Measurements from ENCODE around the gene SCYGR2. TPM values are rescaled to one million over a fixed set of nuclear protein-coding genes. Genes with fewer than 3 reads are reported as not detected.

The SCYGR2 gene
- total RNA-seq, 2 donors from 2014 or later: not detected

DNA sequence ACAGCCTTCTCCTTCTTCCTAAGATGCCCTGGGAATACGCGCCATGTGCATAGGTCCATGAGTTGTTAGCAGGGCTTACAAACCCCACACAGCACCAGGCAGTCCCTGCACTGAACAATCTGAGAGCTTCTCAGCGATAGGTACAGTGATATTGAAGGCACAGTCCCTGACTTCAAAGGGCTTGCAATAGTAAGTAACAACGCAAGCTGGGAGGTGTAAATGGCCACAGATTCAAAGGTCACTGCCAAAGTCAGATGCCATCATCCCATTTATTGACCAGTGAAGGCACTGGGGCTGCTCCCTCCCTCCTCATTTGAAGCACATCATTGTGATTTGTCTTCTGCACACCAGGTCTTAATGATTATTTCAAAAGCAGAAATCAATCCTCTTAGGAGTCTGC, 16.5 kb downstream of the SCYGR2 start:
- no peaks in the 10 kb centered on the region for H3K4me1 Mint-ChIP-seq (ENCODE audit: low read depth)
- no peaks in the 10 kb centered on the region for H3K9me3 Mint-ChIP-seq
- ATAC-seq (replicated peaks in 1 of 2) (no peak), DNase-seq (no peak)
- H3K27me3 Mint-ChIP-seq (ENCODE audit: low read depth): peaks cover 31% of the 10 kb centered on the region
- no peak overlapping the region for H3K27ac Mint-ChIP-seq
- no peak overlapping the region for H3K4me3 Mint-ChIP-seq
- no peaks in the 10 kb centered on the region for H3K36me3 Mint-ChIP-seq (ENCODE audit: insufficient read depth in 2 of 2)

DNA sequence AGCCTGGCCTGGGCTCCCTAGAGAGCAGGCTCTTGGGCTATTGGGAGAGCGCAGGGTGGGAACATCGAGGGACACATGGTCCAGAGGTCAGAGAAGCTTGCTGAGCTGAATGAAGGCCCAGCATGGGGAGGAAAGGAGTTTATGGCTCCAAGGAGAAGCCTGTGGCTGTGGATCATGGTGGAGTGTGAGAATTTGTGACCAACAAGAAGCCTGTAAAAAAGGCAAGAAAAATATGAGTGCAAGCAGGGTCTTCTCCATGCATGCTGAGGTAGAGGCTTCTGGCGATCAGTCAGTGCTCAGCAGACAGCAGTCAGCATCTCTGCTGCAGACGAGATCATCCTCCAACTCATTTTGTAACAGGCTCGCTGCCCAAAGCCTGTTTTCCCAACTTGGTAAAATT, 17.2 kb downstream of the SCYGR2 start:
- Mint-ChIP-seq H3K36me3 (ENCODE audit: insufficient read depth in 2 of 2) (no peaks in the 10 kb centered on the region), H3K27me3 (ENCODE audit: low read depth) (peaks cover 24% of the 10 kb centered on the region), H3K4me3 (no peak overlapping the region), H3K4me1 (ENCODE audit: low read depth) (no peaks in the 10 kb centered on the region), H3K27ac (no peak overlapping the region), H3K9me3 (no peaks in the 10 kb centered on the region)
- DNase-seq (no peak), ATAC-seq (replicated peaks in 1 of 2) (no peak)

DNA sequence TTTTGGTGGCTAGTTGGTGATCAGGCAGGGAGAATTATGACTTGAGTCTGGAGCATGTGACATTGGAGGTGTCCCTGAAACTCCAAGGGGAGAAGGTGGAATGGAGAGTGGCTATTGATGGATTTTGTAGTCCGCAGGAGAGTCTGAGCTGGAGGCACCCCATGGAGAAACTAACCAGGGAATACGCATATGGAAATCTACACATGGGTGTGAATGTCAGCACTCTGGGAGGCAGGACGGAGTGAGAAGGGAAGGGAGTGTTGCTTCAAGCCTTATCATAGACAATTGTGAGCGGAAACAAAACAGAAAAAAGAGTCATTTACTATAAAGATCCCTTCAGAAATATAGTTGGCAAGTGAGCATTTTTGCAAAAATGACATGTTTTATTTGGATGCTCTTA, 17.9 kb downstream of the SCYGR2 start:
- Mint-ChIP-seq H3K4me3 (no peak overlapping the region), H3K9me3 (no peaks in the 10 kb centered on the region), H3K4me1 (ENCODE audit: low read depth) (no peaks in the 10 kb centered on the region), H3K27ac (no peak overlapping the region), H3K27me3 (ENCODE audit: low read depth) (peaks cover 24% of the 10 kb centered on the region), H3K36me3 (ENCODE audit: insufficient read depth in 2 of 2) (no peaks in the 10 kb centered on the region)
- DNase-seq: no peak
- ATAC-seq (replicated peaks in 1 of 2): no peak

DNA sequence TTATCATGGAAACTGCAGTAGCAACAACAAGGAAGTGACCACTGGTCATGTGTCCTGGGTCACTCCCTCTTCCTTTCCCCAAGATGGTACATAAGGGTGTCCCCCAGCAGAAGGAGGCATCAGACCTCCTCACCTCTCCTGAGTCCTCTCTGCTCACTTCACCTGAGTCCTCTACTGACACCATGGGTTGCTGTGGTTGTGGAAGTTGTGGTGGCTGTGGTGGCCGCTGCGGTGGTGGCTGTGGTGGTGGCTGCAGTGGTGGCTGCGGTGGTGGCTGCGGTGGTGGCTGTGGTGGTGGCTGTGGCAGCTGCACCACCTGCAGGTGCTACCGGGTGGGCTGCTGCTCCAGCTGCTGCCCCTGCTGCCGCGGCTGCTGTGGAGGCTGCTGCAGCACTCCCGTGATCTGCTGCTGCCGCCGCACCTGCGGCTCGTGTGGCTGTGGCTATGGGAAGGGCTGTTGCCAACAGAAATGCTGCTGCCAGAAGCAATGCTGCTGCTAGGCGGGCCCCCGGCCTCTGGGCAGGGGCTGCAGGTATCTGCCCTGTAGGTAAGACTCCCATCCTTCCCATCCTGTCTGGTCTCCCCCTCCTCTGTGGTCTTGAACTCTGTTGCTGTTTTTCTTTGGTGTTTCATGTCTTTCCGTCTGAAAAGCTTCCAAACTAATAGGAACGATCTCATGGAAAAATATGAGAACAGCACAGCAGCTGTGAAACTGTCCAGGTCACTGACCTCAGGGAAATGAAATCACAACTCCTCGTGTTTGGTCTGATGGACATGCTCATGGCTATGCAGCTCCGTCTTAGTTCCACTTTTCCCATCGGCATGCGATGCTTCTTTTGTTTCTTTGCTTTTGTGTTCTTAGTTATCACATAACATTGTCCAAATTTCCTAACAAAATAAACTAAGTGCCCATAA, 18.9 kb downstream of the SCYGR2 start, which contains the start of gene SCYGR4:
SCYGR4 (plus strand) TSS at position 183 of the 915 bp plus-strand sequence; CDS start at position 183, 0 bp downstream.
- Mint-ChIP-seq H3K4me1 (ENCODE audit: low read depth) (no peaks in the 10 kb centered on the region), H3K4me3 (no peak within 1 kb of the TSS), H3K36me3 (ENCODE audit: insufficient read depth in 2 of 2) (no peaks in the 10 kb centered on the region), H3K9me3 (no peaks in the 10 kb centered on the region), H3K27me3 (ENCODE audit: low read depth) (peaks cover 19% of the 10 kb centered on the region), H3K27ac (no peak within 1 kb of the TSS)
- ATAC-seq (replicated peaks in 1 of 2) (no peak), DNase-seq (no peak)

DNA sequence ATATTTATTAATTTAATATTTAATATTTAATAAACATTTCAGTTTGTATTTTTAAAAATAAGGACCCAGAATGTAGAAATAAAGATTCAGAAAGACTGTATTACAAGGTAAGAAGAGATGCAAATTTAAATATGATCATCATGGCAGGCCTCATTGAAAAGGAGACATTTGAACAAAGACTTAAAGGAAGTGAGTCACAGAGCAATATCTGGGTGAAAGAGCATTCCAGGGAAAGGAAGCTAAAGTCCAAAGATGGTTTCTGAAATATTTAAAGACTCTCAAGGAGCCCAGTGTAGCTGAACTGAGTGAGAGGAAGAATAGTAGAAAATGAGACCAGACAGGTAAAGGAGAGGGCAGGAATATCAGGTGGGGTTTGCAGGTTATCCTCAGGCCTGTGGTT, 24.5 kb downstream of the SCYGR2 start:
- Mint-ChIP-seq H3K27me3 (ENCODE audit: low read depth) (no peaks in the 10 kb centered on the region), H3K4me1 (ENCODE audit: low read depth) (no peaks in the 10 kb centered on the region), H3K27ac (no peak overlapping the region), H3K9me3 (no peaks in the 10 kb centered on the region), H3K4me3 (no peak overlapping the region), H3K36me3 (ENCODE audit: insufficient read depth in 2 of 2) (no peaks in the 10 kb centered on the region)
- ATAC-seq (replicated peaks in 1 of 2) (no peak), DNase-seq (no peak)

DNA sequence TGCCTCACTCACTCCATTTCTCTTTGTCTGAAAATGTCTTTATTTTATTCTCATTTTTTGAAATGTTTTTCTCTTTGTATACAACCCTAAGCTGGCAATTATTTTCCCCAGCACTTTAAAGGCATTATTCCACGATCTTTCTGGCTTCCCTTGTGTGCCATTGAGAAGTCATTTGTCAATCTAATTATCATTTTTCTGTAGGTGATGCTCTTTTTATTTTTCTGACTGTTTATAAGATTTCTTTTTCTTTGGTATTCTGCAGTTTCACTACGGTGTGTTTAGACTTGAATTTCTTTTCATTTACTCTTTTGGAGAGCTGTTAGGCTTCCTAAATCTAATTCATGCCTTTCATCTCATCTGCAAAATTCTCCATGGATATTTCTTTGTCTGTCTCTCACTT, 26.7 kb downstream of the SCYGR2 start:
- H3K27ac Mint-ChIP-seq: no peak overlapping the region
- no peaks in the 10 kb centered on the region for H3K9me3 Mint-ChIP-seq

DNA sequence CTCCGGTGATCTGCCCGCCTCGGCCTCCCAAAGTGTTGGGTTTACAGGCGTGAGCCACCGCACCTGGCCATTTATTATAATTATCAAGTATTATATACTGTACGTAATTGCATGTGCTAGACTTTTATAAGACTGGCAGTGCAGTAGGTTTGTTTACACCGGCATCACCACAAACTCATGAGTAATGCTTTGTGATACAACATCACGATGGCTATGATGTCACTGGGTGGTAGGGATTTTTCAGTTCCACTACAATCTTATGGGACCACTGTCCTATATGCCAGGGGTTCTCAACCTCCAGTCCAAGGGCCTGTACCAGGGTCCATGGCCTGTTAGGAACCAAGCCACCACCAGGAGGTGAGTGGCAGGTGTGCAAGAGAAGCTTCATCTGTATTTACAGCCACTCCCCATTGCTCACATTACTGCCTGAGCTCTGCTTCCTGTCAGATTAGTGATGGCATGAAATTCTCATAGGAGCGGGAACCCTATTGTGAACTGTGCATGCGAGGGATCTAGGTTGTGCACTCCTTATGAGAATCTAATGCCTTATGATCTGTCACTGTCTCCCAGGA, 28.0 kb downstream of the SCYGR2 start:
- ATAC-seq (replicated peaks in 1 of 2): peak in 1 of 2 donors; percentile 37

More for the DNA sequence above, 26.7 kb downstream of the SCYGR2 start:
- DNase-seq (no peak), ATAC-seq (replicated peaks in 1 of 2) (no peak)
- H3K27me3 Mint-ChIP-seq (ENCODE audit: low read depth): peaks cover 14% of the 10 kb centered on the region
- no peak overlapping the region for H3K4me3 Mint-ChIP-seq
- H3K4me1 Mint-ChIP-seq (ENCODE audit: low read depth): no peaks in the 10 kb centered on the region
- H3K36me3 Mint-ChIP-seq (ENCODE audit: insufficient read depth in 2 of 2): no peaks in the 10 kb centered on the region

DNA sequence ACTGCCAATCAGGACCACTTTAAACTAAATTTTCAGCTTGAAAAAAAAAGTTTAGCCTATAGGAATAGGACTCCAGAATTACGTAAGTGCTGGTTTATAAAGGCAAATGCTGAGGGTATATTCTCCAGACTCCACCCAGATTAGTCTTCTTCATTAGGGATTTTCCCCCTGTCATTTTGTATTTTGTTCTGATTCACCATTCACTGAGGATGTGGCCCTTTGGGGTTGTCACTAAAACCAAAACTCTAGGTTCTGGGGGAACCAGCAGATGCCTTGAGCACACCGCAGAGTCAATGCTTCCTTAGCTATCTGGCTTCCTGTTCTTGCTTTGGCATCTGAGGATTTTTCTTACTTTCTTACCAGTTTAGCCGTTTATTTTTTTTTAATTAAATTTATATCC, 29.1 kb downstream of the SCYGR2 start:
- peaks cover 33% of the 10 kb centered on the region for H3K27me3 Mint-ChIP-seq (ENCODE audit: low read depth)
- ATAC-seq (replicated peaks in 1 of 2): peak; percentile 90 to 95
- H3K4me3 Mint-ChIP-seq: no peak overlapping the region
- peak; percentile 25 to 27 for DNase-seq
- H3K36me3 Mint-ChIP-seq (ENCODE audit: insufficient read depth in 2 of 2): no peaks in the 10 kb centered on the region
- no peak overlapping the region for H3K27ac Mint-ChIP-seq
- H3K4me1 Mint-ChIP-seq (ENCODE audit: low read depth): no peaks in the 10 kb centered on the region
- H3K9me3 Mint-ChIP-seq: no peaks in the 10 kb centered on the region

More for the DNA sequence above, 28.0 kb downstream of the SCYGR2 start:
- H3K36me3 Mint-ChIP-seq (ENCODE audit: insufficient read depth in 2 of 2): no peaks in the 10 kb centered on the region
- H3K9me3 Mint-ChIP-seq: no peaks in the 10 kb centered on the region
- H3K4me1 Mint-ChIP-seq (ENCODE audit: low read depth): no peaks in the 10 kb centered on the region
- H3K27me3 Mint-ChIP-seq (ENCODE audit: low read depth): peaks cover 27% of the 10 kb centered on the region
- no peak overlapping the region for H3K4me3 Mint-ChIP-seq
- no peak overlapping the region for H3K27ac Mint-ChIP-seq
- DNase-seq: no peak

DNA sequence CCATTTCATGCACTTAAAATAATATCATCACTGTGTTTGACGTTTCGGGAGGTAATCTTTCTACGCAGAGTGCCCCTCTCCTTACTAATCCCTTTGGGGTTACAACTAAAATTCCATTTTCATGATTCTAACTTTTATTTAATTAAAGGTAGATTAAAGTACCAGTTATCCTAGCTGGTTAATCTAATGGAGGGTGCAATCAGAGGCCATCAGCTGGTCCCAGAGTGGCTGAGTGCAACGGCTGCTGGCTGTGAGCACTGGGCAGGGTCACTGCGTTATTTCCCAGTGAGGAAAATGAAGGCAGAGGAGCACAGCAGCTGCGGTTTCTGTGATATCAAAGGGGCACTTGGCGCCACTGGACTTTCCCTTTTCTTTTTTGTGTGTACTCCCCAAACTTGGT, 30.7 kb downstream of the SCYGR2 start:
- H3K36me3 Mint-ChIP-seq (ENCODE audit: insufficient read depth in 2 of 2): no peaks in the 10 kb centered on the region
- no peaks in the 10 kb centered on the region for H3K9me3 Mint-ChIP-seq
- H3K4me1 Mint-ChIP-seq (ENCODE audit: low read depth): no peaks in the 10 kb centered on the region
- peaks cover 33% of the 10 kb centered on the region for H3K27me3 Mint-ChIP-seq (ENCODE audit: low read depth)
- ATAC-seq (replicated peaks in 1 of 2) (no peak), DNase-seq (no peak)
- no peak overlapping the region for H3K27ac Mint-ChIP-seq
- no peak overlapping the region for H3K4me3 Mint-ChIP-seq

DNA sequence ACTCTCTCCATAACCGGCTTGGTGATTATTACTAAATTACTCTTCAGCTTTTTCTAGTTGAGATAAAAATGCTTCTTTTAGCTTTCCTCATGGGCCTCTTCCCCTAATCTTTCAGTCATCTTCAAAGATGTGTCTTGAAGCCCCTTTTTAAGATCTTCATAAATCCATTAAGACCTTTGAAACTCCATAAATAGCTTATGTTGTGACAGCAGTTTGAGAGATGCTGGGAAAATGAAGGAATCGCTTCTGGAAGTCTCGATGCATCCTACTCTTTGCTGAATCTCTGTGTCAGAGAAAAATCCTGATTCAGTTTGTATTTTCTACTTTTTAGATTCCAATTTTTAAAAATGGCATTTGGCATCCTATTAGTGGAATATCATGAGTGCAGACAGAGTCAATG, 31.6 kb downstream of the SCYGR2 start:
- Mint-ChIP-seq H3K36me3 (ENCODE audit: insufficient read depth in 2 of 2) (no peaks in the 10 kb centered on the region), H3K27me3 (ENCODE audit: low read depth) (peaks cover 33% of the 10 kb centered on the region), H3K27ac (no peak overlapping the region), H3K4me1 (ENCODE audit: low read depth) (no peaks in the 10 kb centered on the region), H3K4me3 (no peak overlapping the region), H3K9me3 (no peaks in the 10 kb centered on the region)
- DNase-seq (no peak), ATAC-seq (replicated peaks in 1 of 2) (no peak)

DNA sequence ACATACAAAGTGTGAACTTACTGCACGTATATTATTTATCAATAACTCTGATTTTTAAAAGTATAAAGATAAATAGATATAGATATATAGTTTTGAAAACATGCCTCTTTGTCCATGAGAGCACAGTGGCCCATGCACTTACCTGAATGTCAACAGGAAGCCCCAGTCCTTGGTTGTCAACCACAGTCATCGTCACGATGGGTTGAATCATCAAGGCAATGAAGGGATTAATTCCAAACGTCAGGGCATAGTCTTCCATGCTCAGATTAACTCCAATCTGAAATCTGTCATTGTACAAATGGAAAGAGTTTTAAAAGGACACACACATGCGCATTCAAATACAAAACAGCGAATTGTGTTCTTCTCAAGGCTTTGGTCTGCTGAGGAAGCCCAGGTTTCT, 34.1 kb downstream of the SCYGR2 start:
- DNase-seq (no peak), ATAC-seq (replicated peaks in 1 of 2) (no peak)
- Mint-ChIP-seq H3K4me1 (ENCODE audit: low read depth) (no peaks in the 10 kb centered on the region), H3K36me3 (ENCODE audit: insufficient read depth in 2 of 2) (no peaks in the 10 kb centered on the region), H3K4me3 (no peak overlapping the region), H3K9me3 (no peaks in the 10 kb centered on the region), H3K27me3 (ENCODE audit: low read depth) (peaks cover 33% of the 10 kb centered on the region), H3K27ac (no peak overlapping the region)

DNA sequence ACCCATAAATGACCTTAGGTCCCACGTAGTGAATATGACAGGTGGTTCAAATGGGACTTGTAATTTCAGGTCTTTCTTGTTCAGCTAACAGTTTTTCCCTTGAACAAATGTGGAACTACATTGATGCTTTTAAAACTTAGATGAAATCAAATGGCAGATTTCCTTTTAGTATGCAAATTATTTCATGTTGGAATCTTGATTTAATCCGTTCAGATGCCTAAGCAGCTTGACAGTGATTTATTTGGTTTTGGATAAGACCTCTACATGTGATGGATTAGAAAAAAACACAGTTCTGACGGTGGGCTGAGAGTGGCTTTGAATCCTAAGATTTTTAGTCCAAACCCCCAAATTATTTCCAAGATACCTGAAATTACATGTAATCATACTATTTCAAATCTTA, 35.5 kb downstream of the SCYGR2 start:
- ATAC-seq (replicated peaks in 1 of 2) (no peak), DNase-seq (no peak)
- H3K36me3 Mint-ChIP-seq (ENCODE audit: insufficient read depth in 2 of 2): no peaks in the 10 kb centered on the region
- H3K4me1 Mint-ChIP-seq (ENCODE audit: low read depth): no peaks in the 10 kb centered on the region
- no peaks in the 10 kb centered on the region for H3K9me3 Mint-ChIP-seq
- H3K27me3 Mint-ChIP-seq (ENCODE audit: low read depth): peaks cover 31% of the 10 kb centered on the region
- no peak overlapping the region for H3K27ac Mint-ChIP-seq
- no peak overlapping the region for H3K4me3 Mint-ChIP-seq

DNA sequence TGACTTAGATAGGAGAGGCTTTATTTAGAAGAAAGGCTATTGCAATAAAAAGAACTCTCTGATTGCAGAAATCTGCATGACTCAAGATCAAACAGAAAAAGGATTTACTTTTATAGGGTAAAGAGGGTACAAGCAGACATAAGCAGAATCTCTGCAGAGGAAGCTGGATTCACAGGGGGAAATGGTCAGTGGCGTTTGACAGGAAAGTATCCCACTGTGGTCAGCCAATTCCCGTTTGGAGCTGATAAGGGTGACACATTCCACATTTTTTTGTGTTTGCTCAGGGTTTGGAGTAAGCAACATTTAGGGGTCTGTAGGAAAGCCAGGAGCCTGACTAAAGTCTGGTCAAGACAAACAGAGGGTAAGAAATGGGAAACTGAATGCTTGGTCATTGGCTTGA, 44.0 kb downstream of the SCYGR2 start:
- Mint-ChIP-seq H3K27ac (no peak overlapping the region), H3K4me3 (no peak overlapping the region), H3K9me3 (no peaks in the 10 kb centered on the region), H3K27me3 (ENCODE audit: low read depth) (peaks cover 2% of the 10 kb centered on the region), H3K36me3 (ENCODE audit: insufficient read depth in 2 of 2) (no peaks in the 10 kb centered on the region), H3K4me1 (ENCODE audit: low read depth) (no peaks in the 10 kb centered on the region)
- DNase-seq: no peak
- ATAC-seq (replicated peaks in 1 of 2): no peak

Data from activated T-cell treated with anti-CD3 and anti-CD28 coated beads, Interleukin-2, amount 50 U/mL, for 72 hours (primary cell).